ENCODE results near the gene PDE4B.

PDE4B gene

DNA sequence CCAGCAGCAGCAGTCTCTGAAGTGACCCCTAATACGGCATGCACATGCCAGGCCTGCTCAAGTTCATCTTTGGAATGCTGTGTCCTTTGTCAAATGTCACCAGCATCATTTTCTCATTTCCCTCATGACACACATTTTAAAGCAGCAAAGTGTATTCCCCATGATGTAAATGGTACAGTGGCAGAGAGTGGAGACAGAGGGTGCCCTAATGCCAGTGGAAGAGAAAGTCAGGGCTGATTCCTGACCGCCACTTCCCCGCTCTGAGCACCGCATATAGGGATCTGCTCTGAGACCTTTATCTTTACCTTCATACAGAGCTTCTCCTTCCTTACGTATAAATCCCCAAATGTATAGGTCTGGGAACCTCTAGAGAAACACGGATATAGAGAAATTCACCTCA is 518.9 kb downstream of the PDE4B start:
- DNase-seq (ENCODE audit: low read depth): no peak

- peak; percentile 33 for DNase-seq (ENCODE audit: low read depth)
Measured at GRCh38 chr1:66312271-66312990, 519.7 kb downstream of the PDE4B start.

GRCh38 chr1:66313429-66313828 is 520.7 kb downstream of the PDE4B start:
- peak; percentile 38 for DNase-seq (ENCODE audit: low read depth)

DNA sequence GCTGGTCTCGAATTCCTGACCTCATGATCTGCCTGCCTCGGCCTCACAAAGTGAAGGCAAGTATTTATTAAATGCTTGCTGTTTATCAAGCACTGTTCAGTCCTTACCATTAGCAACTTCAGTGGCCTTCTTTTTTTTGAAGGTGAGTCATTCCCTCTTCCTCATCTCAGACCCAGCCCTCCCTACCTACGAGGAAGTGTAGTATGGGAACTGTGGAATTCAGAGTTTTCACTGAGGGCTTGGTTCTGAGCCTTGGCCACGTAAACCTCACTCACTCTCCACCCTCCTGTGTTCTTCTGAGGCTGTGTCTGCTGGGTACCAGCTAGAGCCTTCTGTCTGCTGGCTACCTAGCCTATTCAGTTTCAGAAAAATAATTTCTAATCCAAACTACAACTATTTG is 523.0 kb downstream of the PDE4B start:
- no peak for DNase-seq (ENCODE audit: low read depth)

GRCh38 chr1:66316464-66317247 is 524.0 kb downstream of the PDE4B start:
- DNase-seq (ENCODE audit: low read depth): no peak

GRCh38 chr1:66317248-66317515 is 524.5 kb downstream of the PDE4B start:
- no peak for DNase-seq (ENCODE audit: low read depth)

DNA sequence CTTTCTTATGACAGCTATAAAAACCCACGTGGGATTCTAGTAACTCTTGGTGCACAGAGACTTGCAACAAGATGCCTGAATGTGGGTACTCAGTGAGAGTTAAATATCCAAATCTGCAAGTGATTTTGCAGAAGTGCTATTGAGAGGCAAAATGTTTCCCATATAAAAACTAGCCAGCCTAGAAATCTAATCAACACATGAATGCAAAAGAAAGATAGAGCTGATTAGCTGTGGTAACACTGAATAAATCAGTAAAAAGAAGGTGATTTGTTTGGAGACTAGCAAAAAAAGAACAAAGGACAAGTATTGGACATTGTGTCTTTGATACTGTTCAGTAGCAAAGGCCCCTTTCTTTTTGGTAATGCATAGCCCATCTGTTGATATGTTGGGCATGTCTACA is 527.5 kb downstream of the PDE4B start:
- no peak for DNase-seq (ENCODE audit: low read depth)

GRCh38 chr1:66322462-66322861 is 529.8 kb downstream of the PDE4B start:
- peak; percentile 40 for DNase-seq (ENCODE audit: low read depth)

DNA sequence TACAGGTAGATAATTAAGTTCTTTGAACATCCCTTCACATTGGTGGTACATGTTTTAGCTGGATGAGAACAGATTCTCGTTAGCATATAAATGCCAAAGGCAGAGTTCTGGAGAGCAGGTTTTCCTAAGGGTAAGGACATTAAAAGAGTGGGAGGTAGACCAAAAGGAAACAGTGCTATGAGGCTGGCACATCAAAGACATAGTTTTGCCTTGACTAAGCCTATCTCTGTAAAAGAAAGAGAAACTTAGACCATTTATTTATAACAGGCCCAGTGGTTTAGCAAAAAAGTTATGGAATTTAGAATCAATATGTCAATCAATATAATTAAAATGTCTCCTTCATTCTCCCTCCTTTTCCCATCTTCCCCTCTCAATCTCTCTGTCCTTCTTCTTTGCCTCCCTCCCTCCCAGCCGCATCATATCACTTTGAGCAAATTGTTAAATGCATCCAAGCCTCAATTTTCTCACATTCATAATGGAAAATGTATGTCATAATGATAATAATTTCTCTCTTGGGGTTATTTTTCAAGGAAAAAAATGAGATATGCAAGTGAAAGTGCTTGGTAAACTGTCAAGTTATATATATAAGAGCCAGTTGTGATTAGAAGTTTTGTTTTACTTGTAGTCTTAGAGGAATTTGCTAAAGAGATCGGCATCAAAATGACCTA is 531.4 kb downstream of the PDE4B start:
- DNase-seq (ENCODE audit: low read depth): no peak

- no peak for DNase-seq (ENCODE audit: low read depth)
Measured at GRCh38 chr1:66325594-66326380, 533.1 kb downstream of the PDE4B start.

DNA sequence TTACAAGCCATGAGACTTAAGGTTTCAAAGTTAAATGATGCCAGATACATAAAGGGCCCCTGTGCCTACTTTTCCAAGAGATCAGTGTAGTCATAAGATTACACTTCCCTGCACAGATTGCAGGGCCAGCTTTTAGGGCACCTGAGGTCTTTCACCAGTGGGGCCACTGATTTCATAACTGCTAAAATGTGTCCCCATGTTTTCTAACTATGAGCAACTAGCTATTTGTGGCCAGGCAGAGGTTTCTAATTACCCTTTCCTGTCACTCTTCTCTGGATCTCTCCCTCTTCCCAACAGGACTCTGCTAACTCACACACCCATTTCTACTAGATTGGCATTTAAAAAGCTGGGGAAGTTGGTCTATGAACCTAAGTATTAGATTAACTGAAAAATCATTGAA is 534.2 kb downstream of the PDE4B start:
- no peak for DNase-seq (ENCODE audit: low read depth)

GRCh38 chr1:66327588-66327987 is 534.9 kb downstream of the PDE4B start:
- no peak for DNase-seq (ENCODE audit: low read depth)

DNA sequence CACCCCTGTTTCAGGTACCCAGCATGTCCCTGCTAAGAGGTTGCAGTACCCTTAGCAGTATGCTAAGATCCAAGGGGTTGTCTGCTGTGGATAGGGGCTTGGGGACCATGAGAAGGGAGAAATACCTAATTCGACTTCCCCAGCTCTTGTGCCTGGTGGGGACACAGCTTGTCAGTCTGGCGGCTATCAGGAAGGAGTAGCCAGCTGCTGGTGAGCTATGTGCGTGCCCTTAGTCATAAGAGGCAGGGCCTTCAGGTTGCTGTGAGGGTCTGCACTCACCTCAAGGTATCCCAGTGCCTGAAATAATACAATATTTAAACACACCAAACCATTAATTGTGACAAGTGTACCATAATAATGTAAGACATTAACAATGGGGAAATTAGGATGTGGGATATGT is 536.2 kb downstream of the PDE4B start:
- no peak for DNase-seq (ENCODE audit: low read depth)

GRCh38 chr1:66330722-66331141 is 538.0 kb downstream of the PDE4B start:
- no peak for DNase-seq (ENCODE audit: low read depth)

GRCh38 chr1:66331658-66332547 is 539.2 kb downstream of the PDE4B start:
- DNase-seq (ENCODE audit: low read depth): peak; percentile 81

DNA sequence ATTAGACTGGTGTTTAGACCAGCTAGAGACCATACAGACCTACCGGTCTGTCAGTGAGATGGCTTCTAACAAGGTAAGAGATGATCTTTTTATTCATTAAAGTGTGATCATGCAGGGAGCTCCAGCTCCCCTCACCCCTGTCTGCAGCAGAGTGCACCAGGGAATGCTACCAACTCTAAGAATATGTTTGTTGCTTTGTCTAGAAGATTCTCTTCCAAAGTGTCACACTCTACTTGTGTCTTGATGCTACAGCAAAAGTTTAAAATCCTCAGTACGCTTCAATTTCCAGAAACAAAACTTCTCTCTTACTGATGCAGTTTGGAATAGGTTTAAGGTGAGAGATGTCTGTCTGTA is 539.8 kb downstream of the PDE4B start:
- no peak for DNase-seq (ENCODE audit: low read depth)

DNA sequence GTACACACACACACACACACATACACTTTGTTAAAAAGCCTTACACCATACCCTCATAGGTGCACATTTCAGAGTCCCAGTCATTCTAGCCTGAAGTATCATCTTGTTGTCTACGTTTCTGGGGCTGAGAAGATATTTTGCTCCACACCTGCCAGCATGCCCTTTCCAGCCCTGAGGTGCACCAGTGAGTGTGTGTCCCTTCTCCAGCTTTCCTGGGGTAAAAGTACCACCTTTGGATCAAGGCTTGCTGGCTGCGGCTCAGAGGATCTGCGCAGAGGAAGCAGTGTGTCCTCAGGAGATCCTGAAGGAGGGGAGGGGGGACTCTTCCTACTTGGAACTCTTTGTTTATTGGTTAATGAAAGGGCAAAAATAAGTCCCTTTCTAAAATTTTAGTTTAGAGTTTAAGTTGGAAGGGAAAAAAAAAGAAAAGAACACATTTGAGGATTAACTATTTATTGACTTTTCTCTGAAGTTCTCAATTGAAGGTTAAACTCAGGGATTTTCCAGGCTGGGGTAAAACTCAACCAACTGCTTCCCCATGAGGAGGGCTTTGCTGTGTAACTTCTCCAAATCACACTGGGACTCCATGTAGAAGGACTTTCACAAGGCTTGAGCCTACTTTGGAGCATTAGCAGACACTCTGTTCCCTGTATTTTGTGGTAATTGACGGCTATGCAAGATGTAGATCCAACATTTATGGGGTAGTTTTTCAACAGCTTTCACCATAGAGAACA is 540.9 kb downstream of the PDE4B start:
- no peak for DNase-seq (ENCODE audit: low read depth)

DNA sequence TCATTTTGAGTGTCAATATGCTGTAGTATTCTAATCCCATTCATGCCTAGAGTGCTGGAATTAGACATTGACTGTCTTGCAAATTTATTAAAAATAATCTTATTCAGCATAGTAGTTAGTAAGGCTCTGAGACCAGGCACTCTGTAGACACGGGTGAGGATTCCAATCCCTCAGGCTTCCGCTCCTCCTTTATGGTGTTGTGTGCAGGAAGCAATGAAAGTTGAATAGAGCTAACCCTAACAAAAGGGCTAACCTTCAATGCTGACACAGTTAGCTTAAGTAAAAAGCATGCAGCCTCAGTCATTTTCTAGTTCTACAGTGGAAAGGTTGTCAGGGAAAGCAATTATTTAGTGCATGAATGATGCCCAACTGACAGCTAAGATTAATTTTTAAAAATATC is 541.6 kb downstream of the PDE4B start:
- no peak for DNase-seq (ENCODE audit: low read depth)

DNA sequence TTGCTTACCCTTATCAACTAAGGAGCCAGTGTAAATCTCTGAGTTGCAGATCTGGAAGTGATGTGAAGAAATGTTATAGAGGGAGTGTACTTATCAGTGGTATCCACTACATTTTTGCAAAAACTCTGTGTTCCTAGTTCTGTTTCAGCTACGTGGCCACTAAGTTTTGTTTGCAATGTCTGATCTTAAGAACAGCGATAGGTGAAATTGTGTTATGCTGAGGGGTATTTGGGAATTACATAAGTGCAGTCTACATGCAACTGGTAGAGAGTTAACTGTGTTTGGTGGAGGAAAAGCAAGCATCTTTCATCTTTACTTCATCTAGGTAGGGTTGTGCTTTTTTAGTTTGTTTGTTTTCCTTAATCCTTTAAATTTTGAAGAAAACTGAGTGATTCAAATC is 542.4 kb downstream of the PDE4B start:
- DNase-seq (ENCODE audit: low read depth): no peak

DNA sequence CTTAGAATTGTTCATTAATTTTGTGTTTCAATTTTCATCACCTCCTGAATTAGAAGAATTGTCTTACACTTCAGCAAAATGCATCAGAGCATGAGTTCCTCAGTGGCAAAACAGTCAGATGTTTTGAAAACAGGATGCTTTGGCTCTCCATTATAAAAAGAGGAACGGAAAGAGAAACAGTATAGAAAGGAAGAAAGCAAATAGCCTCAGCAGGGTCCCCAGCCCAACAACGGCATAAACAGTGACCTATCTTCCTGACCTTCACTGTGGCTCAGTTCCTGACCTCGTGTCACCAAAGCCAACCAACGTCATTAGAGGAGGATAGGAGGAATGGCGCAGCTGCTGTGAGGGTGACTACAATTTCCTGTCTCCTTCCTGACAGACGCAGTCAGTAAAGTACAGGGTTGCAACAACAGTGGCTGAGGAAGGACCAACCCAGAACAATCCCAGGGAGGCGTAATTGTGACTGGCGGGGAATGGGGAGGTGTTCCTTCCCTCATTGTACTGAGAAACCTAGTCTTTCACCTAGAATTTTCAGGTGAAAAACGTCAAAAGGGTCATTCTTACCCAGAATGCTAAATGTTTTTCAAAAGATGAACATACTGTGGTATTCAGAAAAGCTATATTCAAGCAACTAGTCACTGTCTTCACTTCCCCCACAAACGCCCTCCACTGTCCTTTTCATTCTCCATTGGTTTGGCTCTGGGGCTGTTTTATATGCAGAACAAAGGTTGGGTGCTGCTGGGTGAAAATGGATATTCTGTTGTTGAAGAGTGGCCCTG is 543.4 kb downstream of the PDE4B start:
- no peak for DNase-seq (ENCODE audit: low read depth)

Data from GM04504 (cell line).